A549 (cell line): ENCODE data around the gene TANGO2. TPM values are rescaled to one million over a fixed set of nuclear protein-coding genes. Genes with fewer than 3 reads are reported as not detected.

Experiments
- ATAC-seq, 2 experiments: fragments of 200-7000 bp in 1 of 2; fragments of >200 bp in 1 of 2; cut with Nextera tagmentation in 1 of 2; cut with Tn5 transposase in 1 of 2; 3 replicates each; pipeline versions ENCODE4 v1.8.0 to v1.9.1; 2018 to 2020; ENCODE audit warnings: mild to moderate bottlenecking in 1 of 2, moderate library complexity in 1 of 2
- CTCF ChIA-PET: fragments of 300-600 bp; sonication (Branson Sonifier 250); formaldehyde crosslinking; extraction: SDS; loops from one replicate; lab custom pipeline; 2021; ENCODE audit warnings: antibody characterized with exemption, inconsistent platforms; lab: Yijun Ruan, JAX
- POLR2A ChIA-PET: fragments of 350-600 bp; formaldehyde crosslinking; extraction: SDS; loops from one replicate; lab custom pipeline; 2021; ENCODE audit warnings: antibody characterized with exemption, inconsistent platforms; lab: Yijun Ruan, JAX
- DNase-seq, 2 experiments: peaks; one replicate each; pipeline versions ENCODE4 v3.0.0 to v3.0.0-alpha.2; 2011 to 2016; ENCODE audit warnings: low read depth in 1 of 2, low spot score in 1 of 2
- FAIRE-seq: peaks from 2 replicates; lab custom pipeline; 2011; peaks lifted over from hg19 to GRCh38; lab: Jason Lieb, UNC
- H3K27ac ChIP-seq, 2 experiments: fragments of >200 bp; sonication (Bioruptor Twin); formaldehyde crosslinking; 3 replicates each; pipeline ENCODE4 v1.5.1; 2016 to 2017
- H3K4me1 ChIP-seq: fragments of >200 bp; sonication (Bioruptor Twin); formaldehyde crosslinking; 3 replicates; pipeline ENCODE4 v1.6.1; 2016
- H3K4me2 ChIP-seq: fragments of >200 bp; sonication (Bioruptor Twin); formaldehyde crosslinking; 3 replicates; pipeline ENCODE4 v1.6.1; 2016
- H3K4me3 ChIP-seq: fragments of >200 bp; sonication (Bioruptor Twin); formaldehyde crosslinking; 3 replicates; pipeline ENCODE4 v1.5.1; 2016
- H3K9me3 ChIP-seq: fragments of >200 bp; sonication (Bioruptor Twin); formaldehyde crosslinking; 3 replicates; pipeline ENCODE4 v1.6.1; 2016
- BHLHE40 ChIP-seq: IDR thresholded peaks from 2 replicates; pipeline ENCODE4 v1.6.1; 2012; ENCODE audit warnings: low read depth, low read length, inconsistent platforms
- CBX2 ChIP-seq: fragments of 200-600 bp; sonication (generic); IDR thresholded peaks from 2 replicates; pipeline ENCODE4 v1.6.1; 2016; ENCODE audit warnings: low read depth, mild to moderate bottlenecking, borderline replicate concordance
- CEBPB ChIP-seq, 2 experiments: fragments of >200 bp in 1 of 2; sonication (Bioruptor Twin) in 1 of 2; formaldehyde crosslinking in 1 of 2; IDR thresholded peaks; 2 replicates each; pipeline ENCODE4 v1.6.1; 2012 to 2016
- EHMT2 ChIP-seq: fragments of 200-600 bp; sonication (generic); IDR thresholded peaks from 2 replicates; pipeline ENCODE4 v1.6.1; 2016; ENCODE audit warnings: antibody characterized with exemption, low read depth, mild to moderate bottlenecking, moderate library complexity
- HEYL ChIP-seq: fragments of 250-450 bp; sonication (Bioruptor Pico); IDR thresholded peaks from 2 replicates; pipeline ENCODE4 v1.8.0; 2021; ENCODE audit warnings: mild to moderate bottlenecking, moderate library complexity
- KDM1A ChIP-seq: fragments of 200-600 bp; sonication (generic); IDR thresholded peaks from 2 replicates; pipeline ENCODE4 v1.6.1; 2016; ENCODE audit warnings: low read depth, mild to moderate bottlenecking
- MAZ ChIP-seq: fragments of 150-350 bp; IDR thresholded peaks from 2 replicates; pipeline ENCODE4 v1.6.1; 2014; ENCODE audit warnings: antibody characterized with exemption, low read depth, low read length, borderline replicate concordance
- RCOR1 ChIP-seq: fragments of 150-350 bp; IDR thresholded peaks from 2 replicates; pipeline ENCODE4 v1.6.1; 2014; ENCODE audit warnings: antibody characterized with exemption, low read length, low read depth
- RNF2 ChIP-seq: fragments of 200-600 bp; sonication (generic); IDR thresholded peaks from 2 replicates; pipeline ENCODE4 v1.6.1; 2016; ENCODE audit warnings: low read depth, mild to moderate bottlenecking, antibody characterized with exemption, moderate library complexity, borderline replicate concordance
- TFCP2L1 ChIP-seq: fragments of 250-450 bp; sonication (Bioruptor Pico); IDR thresholded peaks from 2 replicates; pipeline ENCODE4 v1.5.0; 2021; ENCODE audit warnings: mild to moderate bottlenecking
- ZSCAN20 ChIP-seq: fragments of 250-450 bp; sonication (Bioruptor Pico); IDR thresholded peaks from 2 replicates; pipeline ENCODE4 v1.8.0; 2022; ENCODE audit warnings: mild to moderate bottlenecking, moderate library complexity
- WGBS: methylation state at CpG from one replicate; pipeline ENCODE4 v1.1.6; 2017; ENCODE audit errors: missing lambda C conversion rate; 5-methylcytosine and 5-hydroxymethylcytosine counted together
- polyA plus RNA-seq, 4 experiments: library from polyadenylated mRNA; depleted of rRNA in 3 of 4; stranded (reverse); fragments of >200 nt; fragmentation: RNase III in 1 of 4; extraction: RNeasy Plus Mini Kit Qiagen cat#74134 plus additional on column Dnase treatment in 1 of 4; gene quantifications; 2 replicates in 3 of 4; 3 replicates in 1 of 4; pipeline ENCODE4 v1.2.3, GENCODE V29; 2011 to 2017
- TF ChIP-seq, protein P1 (sequence below): fragments of >200 bp; sonication (Bioruptor Twin); formaldehyde crosslinking; IDR thresholded peaks from 3 replicates; pipeline ENCODE4 v1.5.1; 2016
- TF ChIP-seq, protein P2 (sequence below): fragments of 250-450 bp; sonication (Bioruptor Pico); IDR thresholded peaks from 2 replicates; pipeline ENCODE4 v1.5.0; 2021; ENCODE audit warnings: mild to moderate bottlenecking, moderate library complexity, borderline replicate concordance
- TF ChIP-seq, protein P3 (sequence below): fragments of >200 bp; sonication (Bioruptor Twin); formaldehyde crosslinking; IDR thresholded peaks from 3 replicates; pipeline ENCODE4 v1.6.1; 2016
- TF ChIP-seq, protein P4 (sequence below): IDR thresholded peaks from 2 replicates; pipeline ENCODE4 v1.6.1; 2012
- TF ChIP-seq, protein P5 (sequence below): fragments of >200 bp; sonication (Bioruptor Twin); formaldehyde crosslinking; IDR thresholded peaks from 2 replicates; pipeline ENCODE4 v1.6.1; 2016
- TF ChIP-seq, protein P6 (sequence below): IDR thresholded peaks from 2 replicates; pipeline ENCODE4 v1.6.1; 2012; ENCODE audit warnings: low read depth, borderline replicate concordance

Gene TANGO2
- polyA plus RNA-seq, 2 of the 4 experiments (the other 2 are of a cell fraction) = 13.2 to 13.8 TPM

DNA sequence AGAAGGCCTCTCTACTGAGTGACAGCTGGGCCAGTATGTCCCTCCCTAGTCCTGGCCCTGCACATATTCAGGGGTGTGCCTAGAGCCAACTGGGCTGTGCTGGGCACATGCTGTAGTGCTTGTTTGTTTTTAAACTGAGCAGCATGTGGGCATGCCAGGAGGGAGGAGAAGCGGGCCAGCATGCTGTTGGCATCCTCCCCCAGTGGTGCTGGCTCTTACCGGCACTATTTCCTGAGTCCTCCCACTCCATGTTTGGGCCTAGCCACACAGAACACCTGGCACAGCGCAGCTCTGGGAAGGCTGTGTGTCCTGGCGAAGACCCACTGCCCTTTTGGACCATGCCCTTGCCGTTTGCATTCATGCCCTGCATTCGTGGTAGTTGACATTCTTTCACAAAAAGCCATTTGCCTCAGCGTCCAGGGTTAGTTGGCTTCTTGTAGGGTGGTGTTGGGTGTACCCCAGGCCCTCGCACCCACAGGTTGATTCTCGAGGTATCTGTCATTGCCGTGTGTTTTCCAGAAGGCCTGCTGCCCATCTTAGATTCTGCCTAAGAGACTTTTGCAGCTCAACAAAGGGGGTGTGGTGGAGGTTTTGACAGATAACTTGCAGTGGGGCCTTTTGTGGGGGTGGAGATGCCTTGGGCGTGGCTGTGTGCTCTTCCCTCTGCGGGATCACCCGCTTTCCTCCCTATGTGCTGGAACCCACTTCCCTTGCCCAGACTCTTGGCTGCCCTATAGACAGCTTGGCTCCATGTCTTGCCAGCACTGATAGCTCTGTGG, 72.7 kb downstream of the TANGO2 start (continued):
- TF ChIP-seq, protein P1, sequence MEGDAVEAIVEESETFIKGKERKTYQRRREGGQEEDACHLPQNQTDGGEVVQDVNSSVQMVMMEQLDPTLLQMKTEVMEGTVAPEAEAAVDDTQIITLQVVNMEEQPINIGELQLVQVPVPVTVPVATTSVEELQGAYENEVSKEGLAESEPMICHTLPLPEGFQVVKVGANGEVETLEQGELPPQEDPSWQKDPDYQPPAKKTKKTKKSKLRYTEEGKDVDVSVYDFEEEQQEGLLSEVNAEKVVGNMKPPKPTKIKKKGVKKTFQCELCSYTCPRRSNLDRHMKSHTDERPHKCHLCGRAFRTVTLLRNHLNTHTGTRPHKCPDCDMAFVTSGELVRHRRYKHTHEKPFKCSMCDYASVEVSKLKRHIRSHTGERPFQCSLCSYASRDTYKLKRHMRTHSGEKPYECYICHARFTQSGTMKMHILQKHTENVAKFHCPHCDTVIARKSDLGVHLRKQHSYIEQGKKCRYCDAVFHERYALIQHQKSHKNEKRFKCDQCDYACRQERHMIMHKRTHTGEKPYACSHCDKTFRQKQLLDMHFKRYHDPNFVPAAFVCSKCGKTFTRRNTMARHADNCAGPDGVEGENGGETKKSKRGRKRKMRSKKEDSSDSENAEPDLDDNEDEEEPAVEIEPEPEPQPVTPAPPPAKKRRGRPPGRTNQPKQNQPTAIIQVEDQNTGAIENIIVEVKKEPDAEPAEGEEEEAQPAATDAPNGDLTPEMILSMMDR = no peak
- TF ChIP-seq ZSCAN20 (CRISPR knock-in tag) = no peak
- no peak for TF ChIP-seq EHMT2
- TF ChIP-seq KDM1A = no peak
- TF ChIP-seq, protein P2, sequence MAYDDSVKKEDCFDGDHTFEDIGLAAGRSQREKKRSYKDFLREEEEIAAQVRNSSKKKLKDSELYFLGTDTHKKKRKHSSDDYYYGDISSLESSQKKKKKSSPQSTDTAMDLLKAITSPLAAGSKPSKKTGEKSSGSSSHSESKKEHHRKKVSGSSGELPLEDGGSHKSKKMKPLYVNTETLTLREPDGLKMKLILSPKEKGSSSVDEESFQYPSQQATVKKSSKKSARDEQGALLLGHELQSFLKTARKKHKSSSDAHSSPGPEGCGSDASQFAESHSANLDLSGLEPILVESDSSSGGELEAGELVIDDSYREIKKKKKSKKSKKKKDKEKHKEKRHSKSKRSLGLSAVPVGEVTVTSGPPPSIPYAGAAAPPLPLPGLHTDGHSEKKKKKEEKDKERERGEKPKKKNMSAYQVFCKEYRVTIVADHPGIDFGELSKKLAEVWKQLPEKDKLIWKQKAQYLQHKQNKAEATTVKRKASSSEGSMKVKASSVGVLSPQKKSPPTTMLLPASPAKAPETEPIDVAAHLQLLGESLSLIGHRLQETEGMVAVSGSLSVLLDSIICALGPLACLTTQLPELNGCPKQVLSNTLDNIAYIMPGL (CRISPR knock-in tag) = no peak
- no peak for TF ChIP-seq TFCP2L1 (CRISPR knock-in tag)
- TF ChIP-seq, protein P3, sequence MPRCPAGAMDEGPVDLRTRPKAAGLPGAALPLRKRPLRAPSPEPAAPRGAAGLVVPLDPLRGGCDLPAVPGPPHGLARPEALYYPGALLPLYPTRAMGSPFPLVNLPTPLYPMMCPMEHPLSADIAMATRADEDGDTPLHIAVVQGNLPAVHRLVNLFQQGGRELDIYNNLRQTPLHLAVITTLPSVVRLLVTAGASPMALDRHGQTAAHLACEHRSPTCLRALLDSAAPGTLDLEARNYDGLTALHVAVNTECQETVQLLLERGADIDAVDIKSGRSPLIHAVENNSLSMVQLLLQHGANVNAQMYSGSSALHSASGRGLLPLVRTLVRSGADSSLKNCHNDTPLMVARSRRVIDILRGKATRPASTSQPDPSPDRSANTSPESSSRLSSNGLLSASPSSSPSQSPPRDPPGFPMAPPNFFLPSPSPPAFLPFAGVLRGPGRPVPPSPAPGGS = no peak
- no peak for TF ChIP-seq RNF2
- TF ChIP-seq RCOR1 = no peak
- TF ChIP-seq, all 56 proteins: peak for 0

DNA sequence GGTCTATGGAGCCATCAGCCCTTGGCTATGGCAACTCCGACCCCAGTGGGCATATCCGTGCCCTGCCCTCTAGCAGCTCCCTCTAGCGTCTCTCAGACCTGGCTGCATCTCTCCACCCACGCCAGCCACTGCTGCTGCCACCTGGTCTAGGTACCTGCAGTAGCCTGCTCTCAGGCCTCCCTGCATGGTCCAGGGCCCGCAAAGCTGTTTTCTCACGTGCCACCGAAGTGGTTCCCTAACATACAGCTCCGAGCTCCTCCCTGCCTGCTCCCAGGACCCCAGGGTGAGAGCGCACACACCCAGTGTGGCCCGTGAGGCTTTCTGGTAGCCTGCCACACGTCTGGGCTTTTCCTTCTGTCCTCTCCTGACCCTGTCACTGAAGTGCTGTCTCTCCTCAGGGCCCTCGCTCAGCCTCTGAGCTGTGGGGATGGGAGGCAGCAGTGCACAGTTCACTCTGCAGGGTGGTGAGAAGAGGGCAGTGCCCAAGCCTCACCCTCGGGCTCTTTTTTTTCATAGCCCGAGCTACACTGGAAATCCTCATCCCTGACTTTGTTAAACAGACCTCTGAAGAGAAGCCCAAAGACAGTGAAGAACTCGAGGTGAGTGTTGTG, 73.4 kb downstream of the TANGO2 start:
- 98% methylated on average over 15 of the region's 15 CpGs for WGBS

More for the DNA sequence above, 73.4 kb downstream of the TANGO2 start:
- TF ChIP-seq HEYL (CRISPR knock-in tag) = no peak
- no peak for TF ChIP-seq RNF2
- TF ChIP-seq, protein P4, sequence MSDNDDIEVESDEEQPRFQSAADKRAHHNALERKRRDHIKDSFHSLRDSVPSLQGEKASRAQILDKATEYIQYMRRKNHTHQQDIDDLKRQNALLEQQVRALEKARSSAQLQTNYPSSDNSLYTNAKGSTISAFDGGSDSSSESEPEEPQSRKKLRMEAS = no peak
- TF ChIP-seq, protein P5, sequence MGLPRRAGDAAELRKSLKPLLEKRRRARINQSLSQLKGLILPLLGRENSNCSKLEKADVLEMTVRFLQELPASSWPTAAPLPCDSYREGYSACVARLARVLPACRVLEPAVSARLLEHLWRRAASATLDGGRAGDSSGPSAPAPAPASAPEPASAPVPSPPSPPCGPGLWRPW = no peak
- TF ChIP-seq, protein P6, sequence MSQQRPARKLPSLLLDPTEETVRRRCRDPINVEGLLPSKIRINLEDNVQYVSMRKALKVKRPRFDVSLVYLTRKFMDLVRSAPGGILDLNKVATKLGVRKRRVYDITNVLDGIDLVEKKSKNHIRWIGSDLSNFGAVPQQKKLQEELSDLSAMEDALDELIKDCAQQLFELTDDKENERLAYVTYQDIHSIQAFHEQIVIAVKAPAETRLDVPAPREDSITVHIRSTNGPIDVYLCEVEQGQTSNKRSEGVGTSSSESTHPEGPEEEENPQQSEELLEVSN = no peak
- TF ChIP-seq ZSCAN20 (CRISPR knock-in tag) = no peak
- no peak for TF ChIP-seq BHLHE40
- no peak for TF ChIP-seq CEBPB (IDR thresholded peaks at IDR 0.05)
- TF ChIP-seq, protein P1 = no peak
- no peak for TF ChIP-seq CBX2
- TF ChIP-seq, protein P3 = no peak
- TF ChIP-seq MAZ = no peak
- no peak for FAIRE-seq
- no peak overlapping the region for H3K27ac ChIP-seq
- ATAC-seq = no peak; a peak in 1 of 6 replicates
- H3K9me3 ChIP-seq = 0 out of 3 replicates have a peak, but pooled peaks cover 3% of the 10 kb centered on the region
- no peak overlapping the region for H3K4me2 ChIP-seq
- DNase-seq = no peak
- POLR2A ChIA-PET = interaction anchor here (1.3 kb wide), 1 partner anchor 15 kb away, joined by 3 read pairs; no protein-coding TSS in a partner anchor
- CTCF ChIA-PET = interaction anchor here (1.1 kb wide), 1 partner anchor 17 kb away, joined by 4 read pairs; no protein-coding TSS in a partner anchor
- H3K4me1 ChIP-seq = no peaks in the 10 kb centered on the region
- H3K4me3 ChIP-seq = no peak overlapping the region
